Loucy (cell line): ENCODE measurements around the gene NSL1.

Experiments used
- EZH2phosphoT487 ChIP-seq: fragments of 200-600 bp; IDR thresholded peaks from 2 replicates; pipeline ENCODE4 v1.6.1; 2018; ENCODE audit warnings: antibody characterized with exemption, mild to moderate bottlenecking, moderate library complexity, borderline replicate concordance
- TF ChIP-seq, protein P1 (sequence below): fragments of 200-600 bp; sonication (generic); conservative IDR thresholded peaks from 2 replicates; pipeline ENCODE4 v1.5.1; 2014; ENCODE audit warnings: mild to moderate bottlenecking, antibody characterized with exemption, low read length

DNA sequence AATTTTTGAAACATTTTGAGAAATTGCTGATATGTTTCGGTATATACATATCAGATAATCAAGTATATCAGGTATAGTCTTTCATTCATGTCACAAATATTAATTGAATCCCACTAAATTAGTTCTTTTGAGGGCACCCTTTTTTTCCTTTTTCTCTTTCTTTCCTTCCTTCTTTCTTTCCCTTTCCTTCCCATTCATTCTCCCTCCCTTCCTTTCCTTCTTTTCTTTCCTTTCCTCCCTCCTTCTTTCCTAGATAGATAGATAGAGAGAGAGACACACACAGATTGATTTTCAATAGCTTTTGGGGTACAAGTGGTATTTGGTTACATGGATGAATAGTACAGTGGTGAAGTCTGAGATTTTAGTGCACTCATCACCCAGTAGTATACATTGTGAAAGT, 5.7 kb downstream of the NSL1 start:
- TF ChIP-seq, protein P1, sequence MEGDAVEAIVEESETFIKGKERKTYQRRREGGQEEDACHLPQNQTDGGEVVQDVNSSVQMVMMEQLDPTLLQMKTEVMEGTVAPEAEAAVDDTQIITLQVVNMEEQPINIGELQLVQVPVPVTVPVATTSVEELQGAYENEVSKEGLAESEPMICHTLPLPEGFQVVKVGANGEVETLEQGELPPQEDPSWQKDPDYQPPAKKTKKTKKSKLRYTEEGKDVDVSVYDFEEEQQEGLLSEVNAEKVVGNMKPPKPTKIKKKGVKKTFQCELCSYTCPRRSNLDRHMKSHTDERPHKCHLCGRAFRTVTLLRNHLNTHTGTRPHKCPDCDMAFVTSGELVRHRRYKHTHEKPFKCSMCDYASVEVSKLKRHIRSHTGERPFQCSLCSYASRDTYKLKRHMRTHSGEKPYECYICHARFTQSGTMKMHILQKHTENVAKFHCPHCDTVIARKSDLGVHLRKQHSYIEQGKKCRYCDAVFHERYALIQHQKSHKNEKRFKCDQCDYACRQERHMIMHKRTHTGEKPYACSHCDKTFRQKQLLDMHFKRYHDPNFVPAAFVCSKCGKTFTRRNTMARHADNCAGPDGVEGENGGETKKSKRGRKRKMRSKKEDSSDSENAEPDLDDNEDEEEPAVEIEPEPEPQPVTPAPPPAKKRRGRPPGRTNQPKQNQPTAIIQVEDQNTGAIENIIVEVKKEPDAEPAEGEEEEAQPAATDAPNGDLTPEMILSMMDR = no peak
- TF ChIP-seq EZH2phosphoT487 = no peak
